HG03135 (cell line): Measurements from ENCODE around the gene FRMPD2.
"Not testable (repeated sequence)": the region's sequence is repeated elsewhere in the genome, so short reads cannot be mapped to it uniquely, and the experiment has no call there.

Experiments
- ATAC-seq: cut with Tn5 transposase; IDR thresholded peaks from one replicate; pipeline ENCODE4 v1.9.1; 2021; ENCODE audit warnings: mild to moderate bottlenecking, moderate library complexity; ENCODE audit not compliant: unreplicated experiment

The FRMPD2 gene

GRCh38 chr10:48143721-48144642, 130.5 kb downstream of the FRMPD2 start:
- not testable (repeated sequence) for ATAC-seq

DNA sequence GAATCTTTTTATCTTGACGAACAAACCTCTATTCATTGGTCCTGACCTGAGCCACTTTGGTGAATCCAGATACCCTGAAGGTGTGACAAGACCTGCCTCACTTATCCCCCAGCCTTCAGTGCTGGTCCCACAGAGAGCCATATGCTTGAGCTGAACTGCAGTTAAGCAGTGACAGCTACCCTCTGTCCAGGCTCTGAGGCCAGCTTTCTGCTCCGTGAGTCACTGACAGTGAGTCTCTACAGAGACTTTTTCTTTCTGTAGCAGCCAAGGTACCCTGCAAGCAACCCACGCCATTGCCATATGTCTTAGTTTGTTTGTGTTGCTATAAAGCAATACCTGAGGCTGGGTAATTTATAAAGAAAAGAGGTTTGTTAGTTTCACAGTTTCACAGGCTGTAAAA, 133.5 kb downstream of the FRMPD2 start:
- not testable (repeated sequence) for ATAC-seq

GRCh38 chr10:48139953-48140850, 134.3 kb downstream of the FRMPD2 start:
- not testable (repeated sequence) for ATAC-seq

DNA sequence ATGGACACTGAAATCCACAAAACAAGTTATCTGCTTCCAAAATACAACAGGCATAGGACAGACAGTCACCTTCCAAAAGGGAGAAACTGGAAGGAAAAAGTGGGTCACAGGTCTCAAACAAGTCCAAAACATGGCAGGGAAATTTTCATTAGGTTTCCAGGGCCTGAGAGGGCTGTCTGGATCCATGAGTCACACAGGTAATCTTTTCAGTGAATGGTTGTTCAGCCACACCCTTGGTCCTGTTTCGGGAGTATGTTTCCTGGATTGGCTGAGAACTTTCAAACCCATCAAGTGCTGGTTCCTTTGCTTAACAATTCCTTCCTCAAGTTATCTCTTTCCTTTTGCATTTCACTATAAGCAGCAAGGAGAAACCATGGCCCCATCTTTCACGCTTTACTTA, 145.5 kb downstream of the FRMPD2 start:
- not testable (repeated sequence) for ATAC-seq

GRCh38 chr10:48126251-48126650, 148.2 kb downstream of the FRMPD2 start:
- not testable (repeated sequence) for ATAC-seq

GRCh38 chr10:48125631-48126030, 148.9 kb downstream of the FRMPD2 start:
- not testable (repeated sequence) for ATAC-seq

- ATAC-seq: not testable (repeated sequence)
Observed at GRCh38 chr10:48122618-48123017, 151.9 kb downstream of the FRMPD2 start.

DNA sequence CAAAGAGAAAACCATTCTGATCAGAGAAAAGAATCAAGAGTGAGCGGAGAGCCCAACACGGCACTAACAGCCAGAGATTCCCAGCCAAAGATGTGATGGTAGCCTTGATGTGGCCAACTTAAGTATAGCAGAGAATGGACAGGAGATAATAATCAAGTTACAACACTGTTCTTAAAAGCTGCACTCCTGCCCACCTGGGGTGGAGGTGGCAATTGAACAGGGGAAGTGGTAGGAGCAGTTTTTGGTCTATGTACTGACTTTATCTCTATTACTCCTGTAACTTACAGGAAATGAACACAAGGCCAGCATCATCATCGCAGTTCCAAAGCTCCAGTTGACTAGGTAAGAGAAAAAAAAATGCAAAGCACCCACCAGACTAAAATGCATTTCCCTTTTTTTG, 164.2 kb downstream of the FRMPD2 start:
- ATAC-seq: not testable (repeated sequence)
